Natural killer cell (primary cell): ENCODE data around the gene TAF11L2. TPM values are rescaled to one million over a fixed set of nuclear protein-coding genes. Genes with fewer than 3 reads are reported as not detected.
"Not testable (repeated sequence)": the region's sequence is repeated elsewhere in the genome, so short reads cannot be mapped to it uniquely, and the experiment has no call there.

Experiments
- ATAC-seq, 3 donors: fragments of 150-1000 bp in 2 of 3; fragments of 200-7000 bp in 1 of 3; cut with Tn5 transposase; 1 replicate in 1 of 3; 2 replicates in 2 of 3; pipeline ENCODE4 v1.10.0; 2021; ENCODE audit warnings: mild to moderate bottlenecking in 2 of 3, moderate library complexity in 2 of 3
- DNase-seq, 2 donors: peaks; one replicate each; pipeline versions ENCODE4 v3.0.0 to v3.0.0-alpha.2; 2013 to 2021; ENCODE audit warnings: mixed read lengths in 1 of 2
- H3K27ac ChIP-seq: one replicate; pipeline ENCODE4 v1.5.1; 2013; ENCODE audit warnings: mild to moderate bottlenecking, low read length
- H3K27me3 ChIP-seq: one replicate; pipeline ENCODE4 v1.6.1; 2013; ENCODE audit warnings: low read length; ENCODE audit not compliant: control insufficient read depth, insufficient read depth
- H3K36me3 ChIP-seq: one replicate; pipeline ENCODE4 v1.6.1; 2013; ENCODE audit warnings: low read length; ENCODE audit not compliant: control insufficient read depth, insufficient read depth
- H3K4me1 ChIP-seq: one replicate; pipeline ENCODE4 v1.6.1; 2013; ENCODE audit warnings: low read length; ENCODE audit not compliant: control insufficient read depth, insufficient read depth
- H3K4me3 ChIP-seq: one replicate; pipeline ENCODE4 v1.5.1; 2013; ENCODE audit warnings: low read length
- H3K9me3 ChIP-seq: one replicate; pipeline ENCODE4 v1.6.1; 2013; ENCODE audit warnings: low read length; ENCODE audit not compliant: control insufficient read depth, insufficient read depth
- H3K27ac Mint-ChIP-seq, 2 donors: one replicate each; pipeline ENCODE4 v1.8.0; 2022; ENCODE audit warnings: mild to moderate bottlenecking in 2 of 2, mixed read lengths in 2 of 2, moderate library complexity in 1 of 2
- H3K27me3 Mint-ChIP-seq, 2 donors: one replicate each; pipeline ENCODE4 v1.8.0; 2022; ENCODE audit warnings: low read depth in 2 of 2, mixed read lengths in 2 of 2
- H3K36me3 Mint-ChIP-seq: one replicate; pipeline ENCODE4 v1.8.0; 2022; ENCODE audit warnings: mixed read lengths
- H3K4me1 Mint-ChIP-seq, 2 donors: one replicate each; pipeline ENCODE4 v1.8.0; 2022; ENCODE audit warnings: mixed read lengths in 2 of 2
- H3K4me3 Mint-ChIP-seq: one replicate; pipeline ENCODE4 v1.8.0; 2022; ENCODE audit warnings: mild to moderate bottlenecking, moderate library complexity, mixed read lengths
- H3K9me3 Mint-ChIP-seq, 2 donors: one replicate each; pipeline ENCODE4 v1.8.0; 2022; ENCODE audit warnings: mixed read lengths in 2 of 2
- CTCF ChIP-seq: fragments of 200-600 bp; IDR thresholded peaks from one replicate; pipeline ENCODE4 v1.8.0; 2022; ENCODE audit warnings: antibody characterized with exemption
- WGBS: methylation state at CpG from one replicate; pipeline ENCODE4 v1.1.7; 2013; ENCODE audit warnings: missing lambda C conversion rate; ENCODE audit not compliant: insufficient coverage; 5-methylcytosine and 5-hydroxymethylcytosine counted together
- intact Hi-C: fragments of 100-400 bp; cut with micrococcal nuclease; formaldehyde crosslinking; loops from one replicate; pipeline ENCODE4 v1.14.2; 2022
- total RNA-seq, 4 donors: library from RNA; stranded (reverse); fragments of 120-200 nt in 1 of 4; gene quantifications; one replicate each; pipeline versions ENCODE4 v1.2.3 to v1.2.4, GENCODE V29; 2013 to 2022

The TAF11L2 gene
- total RNA-seq, 3 donors from 2014 or later (not counting 1 experiment from before 2014, with no cell fraction given): not detected

DNA sequence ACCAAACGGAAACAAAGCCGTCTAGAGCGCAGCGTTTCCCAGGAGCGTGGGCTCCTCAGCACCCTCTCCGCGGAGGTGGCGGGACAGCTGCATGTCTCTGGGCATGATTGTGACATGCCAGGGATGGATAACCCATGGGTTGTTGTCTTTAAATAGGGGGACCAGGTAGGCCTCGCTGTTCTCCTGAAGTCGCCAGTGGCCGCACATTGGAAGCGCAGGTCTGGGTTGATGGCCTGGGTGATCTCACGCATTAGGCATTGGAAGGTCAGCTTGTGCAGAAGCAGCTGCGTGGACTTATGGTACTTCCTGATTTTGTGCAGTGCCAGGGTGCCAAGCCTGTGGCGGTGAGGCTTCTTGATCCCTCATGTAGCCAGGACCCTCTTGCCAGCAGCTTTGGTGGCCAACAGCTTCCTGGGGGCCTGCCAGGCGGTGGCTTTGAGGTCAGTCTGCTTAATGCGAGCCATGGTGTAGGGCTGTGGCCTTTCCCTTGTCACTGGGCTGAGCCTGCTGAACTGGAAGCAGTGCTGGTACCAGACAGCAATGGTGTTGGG is 13.8 kb downstream of the TAF11L2 start:
- DNase-seq (no peak), ATAC-seq (no peak)
- Histone ChIP-seq H3K4me3 (no peak overlapping the region), H3K36me3 (no peaks in the 10 kb centered on the region), H3K4me1 (no peaks in the 10 kb centered on the region), H3K27me3 (no peaks in the 10 kb centered on the region), H3K9me3 (peaks cover 8% of the 10 kb centered on the region), H3K27ac (no peak overlapping the region)
- no peak overlapping the region for H3K27ac Mint-ChIP-seq
- intact Hi-C loops: no loop called here
- H3K9me3 Mint-ChIP-seq: peaks cover 8 to 11% of the 10 kb centered on the region in 2 donors
- no peaks in the 10 kb centered on the region for H3K36me3 Mint-ChIP-seq
- no peak overlapping the region for H3K4me3 Mint-ChIP-seq
- no peaks in the 10 kb centered on the region for H3K27me3 Mint-ChIP-seq
- no peak for TF ChIP-seq CTCF
- no peaks in the 10 kb centered on the region for H3K4me1 Mint-ChIP-seq
- 90% methylated on average over 17 of the region's 17 CpGs for WGBS

DNA sequence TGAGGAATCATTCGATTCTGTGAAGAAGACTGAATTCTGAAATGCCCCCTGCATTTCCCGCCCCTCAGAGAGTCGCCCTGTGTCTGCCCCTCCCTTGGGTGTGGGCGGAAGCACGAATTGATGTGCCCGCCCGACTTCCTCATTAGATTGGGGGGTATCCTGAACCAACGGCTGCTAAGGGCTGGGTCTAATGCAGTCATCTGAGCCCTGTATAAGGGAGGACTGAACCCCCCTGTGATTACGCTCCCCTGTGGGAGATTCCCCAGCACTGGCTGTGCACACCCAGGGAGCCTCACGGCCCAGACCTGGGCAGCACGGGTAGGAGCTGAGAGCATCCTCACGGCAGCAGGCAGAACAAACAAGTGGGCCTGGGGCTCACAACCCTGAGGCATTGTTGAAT is 19.5 kb downstream of the TAF11L2 start:
- H3K4me1 ChIP-seq, H3K27ac ChIP-seq, H3K4me3 Mint-ChIP-seq, intact Hi-C loops, H3K27me3 Mint-ChIP-seq, H3K27me3 ChIP-seq, ATAC-seq, H3K36me3 Mint-ChIP-seq, H3K4me3 ChIP-seq, H3K36me3 ChIP-seq, H3K27ac Mint-ChIP-seq, H3K9me3 ChIP-seq, H3K9me3 Mint-ChIP-seq, H3K4me1 Mint-ChIP-seq: not testable (repeated sequence)
- peak in 1 of 2 donors; percentile 25 for DNase-seq
- 90% methylated on average over 4 of the region's 12 CpGs for WGBS

DNA sequence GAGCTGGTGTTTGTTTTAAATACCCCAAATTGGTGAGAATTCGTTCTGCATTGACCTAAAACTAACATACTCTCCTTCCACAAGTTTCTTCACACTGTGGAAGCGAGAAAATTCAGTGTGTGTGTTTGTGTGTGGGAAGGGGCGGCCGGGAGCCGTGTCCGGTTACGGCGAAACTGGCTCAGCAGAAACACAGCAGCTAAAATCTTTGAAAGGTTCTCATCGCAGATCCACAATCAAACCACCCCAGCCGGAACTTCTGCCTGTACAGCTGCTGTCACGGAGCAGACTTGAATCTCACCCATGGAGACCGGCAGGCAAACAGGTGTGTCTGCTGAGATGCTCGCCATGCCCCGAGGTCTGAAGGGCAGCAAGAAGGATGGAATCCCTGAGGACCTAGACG is 20.0 kb downstream of the TAF11L2 start, which contains the start of gene TAF11L3:
Gene TAF11L3, plus strand, starts transcription at position 301 of the 400 bp plus-strand sequence.
- H3K27me3 Mint-ChIP-seq, ATAC-seq, H3K4me1 Mint-ChIP-seq, H3K27me3 ChIP-seq, H3K4me1 ChIP-seq, H3K9me3 Mint-ChIP-seq, H3K9me3 ChIP-seq, H3K36me3 Mint-ChIP-seq, H3K4me3 Mint-ChIP-seq, H3K27ac Mint-ChIP-seq, H3K4me3 ChIP-seq, DNase-seq, H3K36me3 ChIP-seq, intact Hi-C loops, H3K27ac ChIP-seq: not testable (repeated sequence)
- no CpG with 5 or more reads among the region's 15 CpGs for WGBS

DNA sequence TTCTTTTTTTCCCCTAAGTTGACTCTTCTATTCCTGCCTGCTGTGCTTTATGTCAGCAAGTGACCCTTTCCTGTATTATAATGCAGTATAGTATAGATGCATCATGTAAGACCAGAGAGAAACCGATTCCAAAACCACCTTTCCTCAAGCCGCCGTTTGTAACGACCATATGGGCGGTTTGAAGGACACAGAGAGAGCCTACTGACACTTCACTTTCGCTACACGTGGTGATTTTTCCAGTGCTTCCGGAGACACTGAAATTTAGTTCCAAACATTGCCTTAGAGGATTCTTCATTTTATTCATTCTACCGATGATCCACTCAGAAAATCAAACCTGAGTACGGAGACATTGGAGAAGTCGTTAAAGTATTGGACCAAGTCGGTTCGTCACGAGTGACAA is 21.5 kb downstream of the TAF11L2 start:
- H3K27ac ChIP-seq, DNase-seq, H3K36me3 ChIP-seq, H3K4me1 ChIP-seq, H3K4me1 Mint-ChIP-seq, ATAC-seq, H3K9me3 Mint-ChIP-seq, H3K4me3 Mint-ChIP-seq, H3K9me3 ChIP-seq, H3K27ac Mint-ChIP-seq, intact Hi-C loops, H3K27me3 Mint-ChIP-seq, H3K4me3 ChIP-seq, H3K36me3 Mint-ChIP-seq, H3K27me3 ChIP-seq: not testable (repeated sequence)
- WGBS: 86% methylated on average over 7 of the region's 14 CpGs

DNA sequence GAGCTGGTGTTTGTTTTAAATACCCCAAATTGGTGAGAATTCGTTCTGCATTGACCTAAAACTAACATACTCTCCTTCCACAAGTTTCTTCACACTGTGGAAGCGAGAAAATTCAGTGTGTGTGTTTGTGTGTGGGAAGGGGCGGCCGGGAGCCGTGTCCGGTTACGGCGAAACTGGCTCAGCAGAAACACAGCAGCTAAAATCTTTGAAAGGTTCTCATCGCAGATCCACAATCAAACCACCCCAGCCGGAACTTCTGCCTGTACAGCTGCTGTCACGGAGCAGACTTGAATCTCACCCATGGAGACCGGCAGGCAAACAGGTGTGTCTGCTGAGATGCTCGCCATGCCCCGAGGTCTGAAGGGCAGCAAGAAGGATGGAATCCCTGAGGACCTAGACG is 23.5 kb downstream of the TAF11L2 start, which contains the start of gene TAF11L4:
Gene TAF11L4, plus strand, starts transcription at position 301 of the 400 bp plus-strand sequence.
- H3K27me3 ChIP-seq, ATAC-seq, H3K4me3 ChIP-seq, H3K9me3 ChIP-seq, H3K27ac Mint-ChIP-seq, H3K27ac ChIP-seq, H3K36me3 Mint-ChIP-seq, intact Hi-C loops, H3K36me3 ChIP-seq, H3K4me1 ChIP-seq, H3K4me3 Mint-ChIP-seq, H3K9me3 Mint-ChIP-seq, H3K27me3 Mint-ChIP-seq, DNase-seq, H3K4me1 Mint-ChIP-seq: not testable (repeated sequence)
- whole genome bisulfite sequencing: no CpG with 5 or more reads among the region's 15 CpGs

DNA sequence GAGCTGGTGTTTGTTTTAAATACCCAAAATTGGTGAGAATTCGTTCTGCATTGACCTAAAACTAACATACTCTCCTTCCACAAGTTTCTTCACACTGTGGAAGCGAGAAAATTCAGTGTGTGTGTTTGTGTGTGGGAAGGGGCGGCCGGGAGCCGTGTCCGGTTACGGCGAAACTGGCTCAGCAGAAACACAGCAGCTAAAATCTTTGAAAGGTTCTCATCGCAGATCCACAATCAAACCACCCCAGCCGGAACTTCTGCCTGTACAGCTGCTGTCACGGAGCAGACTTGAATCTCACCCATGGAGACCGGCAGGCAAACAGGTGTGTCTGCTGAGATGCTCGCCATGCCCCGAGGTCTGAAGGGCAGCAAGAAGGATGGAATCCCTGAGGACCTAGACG is 26.9 kb downstream of the TAF11L2 start, which contains the start of gene TAF11L5:
Gene TAF11L5, plus strand, starts transcription at position 301 of the 400 bp plus-strand sequence.
- H3K27ac ChIP-seq, ATAC-seq, H3K4me1 Mint-ChIP-seq, H3K4me3 Mint-ChIP-seq, H3K27me3 Mint-ChIP-seq, H3K36me3 ChIP-seq, H3K27me3 ChIP-seq, H3K4me1 ChIP-seq, H3K4me3 ChIP-seq, DNase-seq, H3K9me3 ChIP-seq, H3K9me3 Mint-ChIP-seq, H3K36me3 Mint-ChIP-seq, H3K27ac Mint-ChIP-seq, intact Hi-C loops: not testable (repeated sequence)
- no CpG with 5 or more reads among the region's 15 CpGs for WGBS

GRCh38 chr5:17526504-17526903 is 28.5 kb downstream of the TAF11L2 start:
- H3K4me3 Mint-ChIP-seq, H3K27ac Mint-ChIP-seq, H3K27me3 Mint-ChIP-seq, H3K27ac ChIP-seq, ATAC-seq, H3K9me3 ChIP-seq, H3K27me3 ChIP-seq, H3K4me1 ChIP-seq, H3K9me3 Mint-ChIP-seq, H3K4me1 Mint-ChIP-seq, H3K36me3 ChIP-seq, H3K36me3 Mint-ChIP-seq, H3K4me3 ChIP-seq, intact Hi-C loops: not testable (repeated sequence)
- DNase-seq: peak; percentile 11 to 18
- 95% methylated on average over 6 of the region's 17 CpGs for WGBS
